ENCODE results near the gene FTSJ1. TPM values are rescaled to one million over a fixed set of nuclear protein-coding genes. Genes with fewer than 3 reads are reported as not detected.

The FTSJ1 gene
- total RNA-seq, 1 donor from 2014 or later: 66.1 TPM

DNA sequence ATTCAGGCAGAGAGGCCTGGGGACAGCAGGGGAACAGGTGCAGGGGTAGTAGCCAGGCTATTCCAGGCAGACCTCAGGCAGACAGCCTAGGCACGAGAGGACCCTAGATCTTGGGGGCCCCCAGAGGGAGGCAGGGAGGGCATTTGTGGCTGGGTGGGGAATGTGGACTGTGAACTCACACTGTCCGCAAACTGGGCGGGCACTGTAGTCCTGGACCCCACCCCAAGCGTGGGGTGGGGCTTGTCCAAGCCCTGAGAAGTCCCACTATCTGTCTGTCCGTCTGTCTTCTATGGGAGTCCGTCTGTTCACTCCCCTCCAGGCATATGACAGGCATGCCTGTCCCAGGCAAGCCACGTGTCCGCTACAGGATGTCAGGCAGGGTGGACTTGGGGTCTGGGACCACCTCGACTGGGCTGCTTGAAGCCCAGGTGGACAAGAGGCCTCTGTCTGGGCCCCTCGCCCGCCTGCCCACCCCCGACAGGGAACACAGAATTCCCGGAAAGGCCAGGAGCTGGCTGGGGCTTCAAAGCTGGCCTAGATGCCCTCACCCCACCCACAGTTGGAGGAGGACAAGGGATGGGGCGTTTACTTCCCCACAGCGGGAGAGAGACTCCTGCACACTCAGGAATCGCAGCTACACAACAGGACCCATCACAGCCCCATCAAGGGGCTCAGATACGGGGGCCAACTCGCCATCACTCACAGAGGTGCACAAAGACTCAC, 5.7 kb upstream of the FTSJ1 start, which contains the start of gene SLC38A5:
SLC38A5 (minus strand) TSS at position 151 of the 723 bp plus-strand sequence. CDS start 2,336 bp downstream, outside the sequence.
- intact Hi-C loops (cut with micrococcal nuclease): no loop called here

DNA sequence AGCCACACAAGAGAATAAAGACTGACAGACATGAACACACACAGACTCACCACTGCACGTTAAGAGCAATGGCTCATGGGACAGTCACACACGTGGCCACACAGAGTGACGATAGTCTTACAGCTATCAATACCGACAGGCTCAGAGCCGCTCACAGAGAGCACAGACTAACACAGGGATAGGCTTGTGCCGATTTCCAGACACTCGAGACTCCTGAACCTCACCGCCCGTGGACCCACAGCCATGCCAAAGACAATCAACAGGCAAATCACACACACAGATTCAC, 5.2 kb upstream of the FTSJ1 start:
- intact Hi-C loops (cut with micrococcal nuclease): no loop called here

DNA sequence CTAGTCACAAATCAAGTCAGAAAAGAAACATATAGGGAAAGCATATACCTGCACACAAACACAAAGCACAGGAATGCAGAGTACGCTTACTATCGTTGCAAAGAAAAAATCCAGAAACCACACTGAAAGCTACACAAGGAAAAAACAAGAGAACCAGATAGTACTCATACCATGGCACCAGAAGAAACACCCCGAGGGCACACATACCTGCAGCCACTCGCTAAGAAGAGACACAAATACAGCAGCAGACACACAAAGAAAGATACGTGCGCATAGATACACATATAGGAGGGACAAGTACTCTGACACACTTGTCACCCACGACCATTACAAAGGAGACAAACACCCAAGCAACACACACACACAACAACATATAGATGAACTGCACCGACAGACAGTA, 4.5 kb upstream of the FTSJ1 start:
- intact Hi-C loops (cut with micrococcal nuclease): no loop called here

GRCh38 chrX:48472225-48472624, 3.8 kb upstream of the FTSJ1 start:
- intact Hi-C loops (cut with micrococcal nuclease): no loop called here

- intact Hi-C loops (cut with micrococcal nuclease): no loop called here
These were observed 2.9 kb upstream of the FTSJ1 start for GRCh38 chrX:48472851-48473703.

DNA sequence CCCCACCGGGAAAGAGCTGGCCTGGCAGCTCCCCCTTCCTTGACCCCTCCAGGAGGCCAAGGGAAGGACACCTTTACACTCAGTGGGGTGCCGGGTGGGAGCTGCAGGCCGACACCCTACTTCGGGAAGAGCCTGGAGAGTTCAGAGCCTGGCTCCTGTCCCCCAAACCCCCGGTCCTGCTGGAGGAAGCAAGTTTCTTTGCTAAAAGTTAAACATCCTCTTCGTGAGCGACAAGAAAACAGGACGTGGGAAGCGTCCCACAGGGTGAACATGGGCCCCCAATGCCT, 2.4 kb upstream of the FTSJ1 start:
- intact Hi-C loops (cut with micrococcal nuclease): no loop called here

- intact Hi-C loops (cut with micrococcal nuclease): no loop called here
These were observed 1.9 kb upstream of the FTSJ1 start for GRCh38 chrX:48474127-48474526.

DNA sequence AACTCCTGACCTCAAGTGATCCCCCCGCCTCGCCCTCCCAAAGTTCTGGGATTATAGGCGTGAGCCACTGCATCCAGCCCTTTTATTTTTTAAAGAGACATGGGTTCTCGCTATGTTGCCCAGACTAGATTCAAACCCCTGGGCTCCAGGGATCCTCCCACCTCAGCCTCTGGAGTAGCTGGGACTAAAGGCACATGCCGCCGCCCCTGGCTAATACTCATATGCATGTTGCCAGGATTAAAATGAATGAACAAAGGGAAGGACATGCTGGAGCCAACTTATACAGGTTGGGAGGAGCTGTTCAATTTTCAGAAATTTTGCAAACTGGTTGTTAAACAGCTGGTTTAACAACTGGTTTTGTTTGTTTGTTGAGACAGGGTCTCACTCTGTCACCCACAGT, 1.4 kb upstream of the FTSJ1 start:
- intact Hi-C loops (cut with micrococcal nuclease): no loop called here

GRCh38 chrX:48475296-48475695, 703 bp upstream of the FTSJ1 start:
- intact Hi-C loops (cut with micrococcal nuclease): loop anchor here (1.0 to 5.0 kb wide), 2 partner anchors 99 to 482 kb away; partner anchors contain the start of genes OTUD5 and RBM3

GRCh38 chrX:48476919-48477318, 920 bp downstream of the FTSJ1 start:
- intact Hi-C loops (cut with micrococcal nuclease): loop anchor here (1.0 to 5.0 kb wide), 5 partner anchors 44 to 480 kb away; partner anchors contain the start of genes EBP, OTUD5, TBC1D25 and WDR13

DNA sequence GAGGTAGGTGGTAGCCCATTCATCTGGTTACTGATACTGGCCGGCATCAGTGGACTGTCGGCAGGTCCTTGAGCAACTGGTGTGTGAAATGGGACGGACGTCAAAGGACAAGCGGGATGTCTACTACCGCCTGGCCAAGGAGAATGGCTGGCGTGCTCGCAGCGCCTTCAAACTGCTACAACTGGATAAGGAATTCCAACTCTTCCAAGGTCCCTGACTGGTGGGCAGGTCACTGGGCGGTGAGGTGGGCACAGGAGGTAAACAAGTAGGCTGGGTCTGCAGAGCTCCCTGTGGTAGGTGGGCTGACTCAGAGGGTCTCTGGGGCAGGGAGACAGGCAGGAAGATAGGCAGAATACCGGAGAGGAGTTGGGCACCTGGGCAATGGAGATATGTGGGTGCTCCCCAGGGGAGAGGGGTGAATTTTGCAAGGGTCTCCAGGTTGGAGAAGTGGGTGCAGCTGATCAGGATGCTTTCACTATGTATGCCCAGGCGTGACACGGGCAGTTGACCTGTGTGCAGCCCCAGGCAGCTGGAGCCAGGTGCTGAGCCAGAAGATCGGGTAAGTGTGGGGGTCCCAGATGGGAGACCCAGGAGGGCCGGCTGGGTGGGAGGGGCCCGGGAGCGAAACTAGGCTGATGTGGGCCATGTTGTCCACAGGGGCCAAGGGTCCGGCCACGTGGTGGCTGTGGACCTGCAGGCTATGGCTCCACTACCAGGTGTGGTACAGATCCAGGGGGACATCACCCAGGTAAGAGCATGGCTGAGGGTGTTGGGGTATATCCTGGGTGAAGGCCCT, 2.2 kb downstream of the FTSJ1 start:
- intact Hi-C loops (cut with micrococcal nuclease): loop anchor here (5.0 kb wide), 1 partner anchor 479 kb away; the partner anchor contains the start of gene OTUD5

- intact Hi-C loops (cut with micrococcal nuclease): loop anchor here (5.0 kb wide), 1 partner anchor 478 kb away; the partner anchor contains the start of gene OTUD5
These were observed 2.8 kb downstream of the FTSJ1 start for GRCh38 chrX:48478806-48479205.

DNA sequence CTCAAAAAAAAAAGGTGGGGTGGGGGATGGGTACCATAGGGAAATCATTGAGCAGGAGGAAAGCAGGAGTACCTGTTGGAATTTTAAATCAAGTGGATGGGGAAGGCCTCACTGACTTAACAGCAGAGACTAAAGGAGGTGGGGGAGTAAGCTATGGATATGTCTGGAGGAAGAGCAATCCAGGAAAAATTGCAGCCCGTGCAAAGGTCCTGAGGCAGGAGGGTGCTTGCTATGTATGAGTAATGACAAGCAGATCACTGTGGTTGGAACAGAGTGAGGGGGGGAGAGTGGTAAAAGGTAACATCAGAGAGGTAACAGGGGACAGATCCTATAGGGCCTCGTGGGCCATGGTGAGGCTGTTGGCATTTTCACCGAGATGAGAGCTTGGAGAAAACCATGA, 4.1 kb downstream of the FTSJ1 start:
- intact Hi-C loops (cut with micrococcal nuclease): no loop called here

DNA sequence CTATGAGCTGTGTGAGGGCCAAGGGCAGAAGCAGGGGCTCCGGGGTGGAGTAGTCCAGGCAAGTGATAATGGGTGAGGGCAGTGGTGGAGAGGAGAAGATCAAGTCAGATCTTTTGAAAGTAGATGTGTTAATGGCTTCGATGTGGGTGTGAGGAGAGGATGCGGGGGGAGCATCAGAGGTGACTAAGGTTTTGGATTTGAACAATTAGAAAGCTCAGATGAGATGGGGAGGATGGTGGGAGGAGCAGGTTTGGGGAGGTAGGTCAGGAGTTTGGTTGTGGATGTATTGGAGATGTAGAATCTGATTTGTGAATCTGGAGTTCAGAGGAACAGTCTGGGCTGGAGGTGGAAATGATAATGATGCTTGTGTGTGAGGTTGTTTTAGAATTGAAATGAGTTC, 4.6 kb downstream of the FTSJ1 start:
- intact Hi-C loops (cut with micrococcal nuclease): no loop called here

- intact Hi-C loops (cut with micrococcal nuclease): no loop called here
These were observed 6.5 kb downstream of the FTSJ1 start for GRCh38 chrX:48482526-48482925.

GRCh38 chrX:48487362-48487798, 11.4 kb downstream of the FTSJ1 start:
- intact Hi-C loops (cut with micrococcal nuclease): no loop called here

DNA sequence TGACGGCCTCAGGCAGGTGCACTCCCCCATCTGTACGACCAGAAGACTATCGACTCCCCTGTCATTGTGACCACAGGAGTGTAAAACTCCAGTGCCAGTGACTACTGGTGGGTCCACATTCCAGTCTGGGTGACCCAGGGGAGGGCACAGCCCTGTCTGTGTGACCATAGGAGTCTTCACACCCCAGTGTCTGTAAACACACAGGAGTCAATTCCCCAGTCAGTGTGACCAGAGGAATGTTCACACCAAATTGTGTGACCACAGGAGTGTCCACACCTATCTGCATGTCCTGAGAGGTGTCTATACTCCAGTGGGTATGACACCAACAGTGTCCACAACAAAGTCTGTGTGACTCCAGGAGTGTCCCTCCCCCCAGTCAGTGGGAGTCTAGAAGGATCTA, 12.0 kb downstream of the FTSJ1 start:
- intact Hi-C loops (cut with micrococcal nuclease): no loop called here

DNA sequence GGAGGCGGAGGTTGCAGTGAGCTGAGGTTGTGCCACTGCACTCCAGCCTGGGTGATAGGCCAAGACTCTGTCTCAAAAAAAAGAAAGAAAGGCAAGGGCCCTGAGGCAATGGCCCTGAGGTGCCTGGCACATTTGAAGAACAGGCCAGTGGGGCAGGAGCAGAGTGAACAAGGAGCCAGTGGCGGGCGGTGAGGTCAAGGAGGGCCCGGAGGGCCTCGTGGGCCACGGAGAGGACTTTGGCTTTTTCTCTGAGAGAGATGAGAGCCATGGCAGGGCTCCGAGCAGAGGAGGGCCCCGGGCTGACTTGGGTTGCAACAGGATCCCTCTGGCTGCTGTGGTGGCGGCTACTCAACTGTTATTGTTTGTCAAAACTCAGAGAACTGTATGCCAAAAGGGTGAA, 13.3 kb downstream of the FTSJ1 start:
- intact Hi-C loops (cut with micrococcal nuclease): no loop called here

DNA sequence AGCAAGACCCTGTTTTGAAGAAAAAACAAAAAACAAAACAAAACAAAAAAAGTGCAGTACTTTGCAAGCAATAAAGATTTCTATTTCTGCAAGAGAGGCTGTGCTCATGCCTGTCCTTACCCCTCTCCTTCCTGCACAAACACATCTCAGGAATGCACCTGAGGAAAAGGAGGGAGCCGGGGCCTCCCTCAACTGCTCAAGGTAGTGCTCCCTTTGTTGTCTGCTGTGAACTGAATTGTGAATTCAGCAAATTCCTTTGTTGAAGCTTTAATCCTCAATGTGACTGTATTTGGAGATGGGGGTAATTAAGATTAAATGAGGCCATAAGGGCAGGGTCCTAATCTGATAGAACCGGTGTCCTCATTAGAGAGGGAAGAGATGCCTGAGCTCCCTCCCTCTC, 13.9 kb downstream of the FTSJ1 start:
- intact Hi-C loops (cut with micrococcal nuclease): no loop called here

DNA sequence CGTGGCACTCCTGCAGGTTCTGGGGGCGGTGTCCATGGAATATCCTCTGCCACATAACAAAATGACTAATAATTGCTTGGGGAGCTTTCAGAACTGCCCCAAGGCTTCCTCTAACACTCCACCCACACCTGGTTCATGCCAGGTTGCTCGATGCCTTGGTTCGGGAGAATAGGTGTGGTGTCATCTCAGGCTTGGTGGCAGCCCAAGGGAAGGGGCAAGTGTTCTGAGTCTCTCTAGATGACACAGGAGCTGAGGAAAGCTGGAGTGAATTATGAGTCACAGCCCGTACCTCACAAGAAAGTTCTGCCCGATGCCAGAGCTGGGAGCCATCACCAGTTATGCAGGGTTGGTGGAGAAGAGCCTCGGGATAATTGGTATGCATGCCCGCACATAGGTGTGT, 14.7 kb downstream of the FTSJ1 start:
- intact Hi-C loops (cut with micrococcal nuclease): no loop called here

GRCh38 chrX:48491809-48492208, 15.8 kb downstream of the FTSJ1 start:
- intact Hi-C loops (cut with micrococcal nuclease): no loop called here
